Breast epithelium (tissue), 3 donors: ENCODE data around the gene SLC51A.

ENCODE experiments used
- POLR2A ChIP-seq: fragments of 450-650 bp; IDR thresholded peaks from one replicate; pipeline ENCODE4 v1.6.1; 2016; ENCODE audit warnings: antibody characterized with exemption, mild to moderate bottlenecking, moderate library complexity
- TF ChIP-seq, protein P1 (sequence below), 3 donors: fragments of 450-650 bp; IDR thresholded peaks; one replicate each; pipeline ENCODE4 v1.5.1; 2016 to 2017; ENCODE audit warnings: antibody characterized with exemption in 3 of 3, mild to moderate bottlenecking in 3 of 3, moderate library complexity in 3 of 3

DNA sequence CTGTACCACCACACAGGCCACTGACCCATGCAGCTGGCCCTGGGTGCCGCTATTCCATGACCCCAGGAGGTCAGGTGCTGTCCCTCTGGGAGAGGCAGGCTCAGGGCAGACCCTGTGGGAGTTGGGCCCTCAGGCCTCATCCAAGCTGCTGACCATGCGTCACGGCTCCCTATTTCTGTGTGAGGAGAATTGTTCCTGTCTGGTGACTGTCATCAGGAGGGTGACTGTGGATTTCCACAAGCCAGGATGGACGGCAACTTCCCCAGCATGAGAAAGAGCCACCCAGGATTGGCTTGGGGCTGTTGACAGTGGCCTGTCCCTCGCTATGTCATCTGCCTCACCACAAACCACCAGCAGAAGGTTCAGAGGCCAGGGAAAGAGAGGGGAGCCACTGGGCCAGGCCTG lies 46.5 kb upstream of the SLC51A start:
- TF ChIP-seq, protein P1, sequence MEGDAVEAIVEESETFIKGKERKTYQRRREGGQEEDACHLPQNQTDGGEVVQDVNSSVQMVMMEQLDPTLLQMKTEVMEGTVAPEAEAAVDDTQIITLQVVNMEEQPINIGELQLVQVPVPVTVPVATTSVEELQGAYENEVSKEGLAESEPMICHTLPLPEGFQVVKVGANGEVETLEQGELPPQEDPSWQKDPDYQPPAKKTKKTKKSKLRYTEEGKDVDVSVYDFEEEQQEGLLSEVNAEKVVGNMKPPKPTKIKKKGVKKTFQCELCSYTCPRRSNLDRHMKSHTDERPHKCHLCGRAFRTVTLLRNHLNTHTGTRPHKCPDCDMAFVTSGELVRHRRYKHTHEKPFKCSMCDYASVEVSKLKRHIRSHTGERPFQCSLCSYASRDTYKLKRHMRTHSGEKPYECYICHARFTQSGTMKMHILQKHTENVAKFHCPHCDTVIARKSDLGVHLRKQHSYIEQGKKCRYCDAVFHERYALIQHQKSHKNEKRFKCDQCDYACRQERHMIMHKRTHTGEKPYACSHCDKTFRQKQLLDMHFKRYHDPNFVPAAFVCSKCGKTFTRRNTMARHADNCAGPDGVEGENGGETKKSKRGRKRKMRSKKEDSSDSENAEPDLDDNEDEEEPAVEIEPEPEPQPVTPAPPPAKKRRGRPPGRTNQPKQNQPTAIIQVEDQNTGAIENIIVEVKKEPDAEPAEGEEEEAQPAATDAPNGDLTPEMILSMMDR (IDR thresholded peaks at IDR 0.05), result no peak
- TF ChIP-seq POLR2A, result no peak
